OCI-M1 (cell line): ENCODE data around the gene ANGEL1.

Experiments used
- DNase-seq: peaks from one replicate; lab custom pipeline; 2025; lab: John Stamatoyannopoulos, UW

Gene ANGEL1

GRCh38 chr14:76814726-76815645, 2.3 kb upstream of the ANGEL1 start:
- DNase-seq, result no peak

GRCh38 chr14:76812093-76812421, 625 bp downstream of the ANGEL1 start:
- peak; percentile 34 for DNase-seq

GRCh38 chr14:76811561-76811960, 1.1 kb downstream of the ANGEL1 start:
- DNase-seq, result peak; percentile 37

- peak; percentile 55 for DNase-seq
Measured at GRCh38 chr14:76810953-76811400, 1.7 kb downstream of the ANGEL1 start.

GRCh38 chr14:76810525-76810924, 2.2 kb downstream of the ANGEL1 start:
- peak; percentile 47 for DNase-seq

GRCh38 chr14:76808990-76809389, 3.7 kb downstream of the ANGEL1 start:
- DNase-seq, result no peak

GRCh38 chr14:76808011-76808410, 4.7 kb downstream of the ANGEL1 start:
- DNase-seq, result no peak

- no peak for DNase-seq
Measured at GRCh38 chr14:76806446-76806845, 6.2 kb downstream of the ANGEL1 start.

- DNase-seq, result no peak
Measured at GRCh38 chr14:76793956-76794355, 18.7 kb downstream of the ANGEL1 start.

GRCh38 chr14:76793324-76793723, 19.4 kb downstream of the ANGEL1 start:
- DNase-seq, result no peak

GRCh38 chr14:76792422-76792821, 20.3 kb downstream of the ANGEL1 start:
- no peak for DNase-seq

- no peak for DNase-seq
Measured at GRCh38 chr14:76786601-76787000, 26.1 kb downstream of the ANGEL1 start.

GRCh38 chr14:76784881-76785280, 27.8 kb downstream of the ANGEL1 start:
- peak; percentile 90 for DNase-seq

- DNase-seq, result no peak
Measured at GRCh38 chr14:76784266-76784874, 28.3 kb downstream of the ANGEL1 start.

- DNase-seq, result no peak
Measured at GRCh38 chr14:76782885-76783566, 29.7 kb downstream of the ANGEL1 start.

GRCh38 chr14:76782115-76782884, 30.4 kb downstream of the ANGEL1 start:
- no peak for DNase-seq

- no peak for DNase-seq
Measured at GRCh38 chr14:76781648-76782051, 31.0 kb downstream of the ANGEL1 start.

GRCh38 chr14:76780875-76781647, 31.6 kb downstream of the ANGEL1 start:
- no peak for DNase-seq

- no peak for DNase-seq
Measured at GRCh38 chr14:76780360-76780759, 32.3 kb downstream of the ANGEL1 start.

GRCh38 chr14:76780058-76780345, 32.7 kb downstream of the ANGEL1 start:
- no peak for DNase-seq

- no peak for DNase-seq
Measured at GRCh38 chr14:76779221-76780057, 33.2 kb downstream of the ANGEL1 start.
